Heart left ventricle (tissue), 16 donors: ENCODE data around the gene FOXJ3. TPM values are rescaled to one million over a fixed set of nuclear protein-coding genes. Genes with fewer than 3 reads are reported as not detected.
A peak's percentile ranks its signal among the peaks of the same experiment; 100 is the strongest.

Source experiments
- ATAC-seq, 4 donors: fragments of 200-7000 bp; cut with Tn5 transposase; one replicate each; pipeline ENCODE4 v1.9.1; 2020 to 2022; ENCODE audit warnings: moderate library complexity in 4 of 4, mild to moderate bottlenecking in 3 of 4, moderate number of reproducible peaks in 1 of 4
- DNase-seq, 5 donors: peaks; one replicate each; pipeline ENCODE4 v3.0.0-alpha.2; 2020
- H3K27ac ChIP-seq, 12 donors: fragments of 200-600 bp; sonication (generic) in 4 of 12; one replicate each; pipeline versions ENCODE4 v1.5.0 to v1.8.0; 2016 to 2022; ENCODE audit warnings: mild to moderate bottlenecking in 2 of 12
- H3K27me3 ChIP-seq, 9 donors: fragments of 200-600 bp; sonication (generic) in 2 of 9; one replicate each; pipeline versions ENCODE4 v1.5.1 to v1.8.0; 2016 to 2022; ENCODE audit warnings: mild to moderate bottlenecking in 3 of 9
- H3K36me3 ChIP-seq, 9 donors: fragments of 200-600 bp; sonication (generic) in 2 of 9; one replicate each; pipeline versions ENCODE4 v1.5.0 to v1.8.0; 2018 to 2022; ENCODE audit warnings: mild to moderate bottlenecking in 2 of 9
- H3K4me1 ChIP-seq, 12 donors: fragments of 200-600 bp; sonication (generic) in 4 of 12; one replicate each; pipeline versions ENCODE4 v1.5.0 to v1.8.0; 2016 to 2022; ENCODE audit warnings: mild to moderate bottlenecking in 3 of 12
- H3K4me3 ChIP-seq, 12 donors: fragments of 200-600 bp; sonication (generic) in 4 of 12; one replicate each; pipeline versions ENCODE4 v1.5.0 to v1.8.0; 2017 to 2022; ENCODE audit warnings: mild to moderate bottlenecking in 9 of 12, moderate library complexity in 4 of 12
- H3K9me3 ChIP-seq, 12 donors: fragments of 200-600 bp; sonication (generic) in 4 of 12; one replicate each; pipeline versions ENCODE4 v1.5.0 to v1.8.0; 2016 to 2022; ENCODE audit warnings: mild to moderate bottlenecking in 1 of 12
- POLR2A ChIP-seq, 2 donors: fragments of 450-650 bp; IDR thresholded peaks; one replicate each; pipeline ENCODE4 v1.6.1; 2017; ENCODE audit warnings: antibody characterized with exemption in 2 of 2, mild to moderate bottlenecking in 2 of 2, moderate library complexity in 2 of 2
- WGBS, 4 donors: extraction: QIAGEN DNeasy Blood & Tissue Kit in 2 of 4; methylation state at CpG; one replicate each; pipeline versions ENCODE4 v1.1.5 to v1.1.7; 2013 to 2018; 5-methylcytosine and 5-hydroxymethylcytosine counted together
- intact Hi-C, 10 donors: fragments of 100-400 bp; cut with DNase I; formaldehyde crosslinking; loops; one replicate each; pipeline versions ENCODE4 v1.11.1 to v1.14.2; 2022
- polyA plus RNA-seq, 2 donors: library from polyadenylated mRNA; stranded (reverse); fragments of 200-250 nt; gene quantifications; one replicate each; pipeline ENCODE4 v1.2.3, GENCODE V29; 2013
- total RNA-seq, 9 donors: library from RNA; depleted of rRNA in 2 of 9; stranded (reverse); fragments of >200 nt in 2 of 9; fragmentation: NEBNext Ultra II Directional in 3 of 9; extraction: Animal tissue kit (Norgen Biotek cat#: 25700) in 3 of 9; gene quantifications; one replicate each; pipeline versions ENCODE4 v1.1.0 to v1.2.4, GENCODE V29; 2016 to 2023
- TF ChIP-seq, protein P1 (sequence below), 12 donors: fragments of 200-600 bp; sonication (generic) in 4 of 12; IDR thresholded peaks; one replicate each; pipeline versions ENCODE4 v1.5.0 to v1.8.0; 2018 to 2022; ENCODE audit warnings: antibody characterized with exemption in 12 of 12, mild to moderate bottlenecking in 5 of 12
- donor health status: ischemic (EF 13 %, LVEDD 7.1; RV severe dilation, severe dysfunction).
- donor health status: healthy with polysubstance abuse.
- donor health status: DM: no; HTN: yes; CAD: no.
- donor health status: DM: no; HTN: no; CAD: no.
- donor health status: ischemic (EF 25% LVEDD 6.9; RV normal size, moderate dysfunction).
- donor health status: ischemic (EF 25% LVEDD 5.7; RV mildly dilated, moderate dysfunction).
- donor health status: healthy.
- donor health status: DM: yes; HTN: yes; CAD: no.
- donor health status: ischemic (EF 35%, LVEDD 5.7; RV mildly dilated, moderate dysfunction).
- donor health status: nonischemic (EF 11% LVEDD 7.7; RV severe dilation, severe dysfunction).
- donor health status: DM: yes; HTN: yes; CAD: no.
- donor health status: PGD.
- donor health status: ischemic (EF 29% LVEDD 5.4; RV normal size, mild dysfunction).
- donor health status: nonischemic (EF 23%, LVEDD 6.1; RV moderate dilation, normal function).

Gene FOXJ3
- total and polyA plus RNA-seq, 11 donors, result 10.8 to 48.8 (median 36.4) TPM

- H3K4me3 ChIP-seq, result no peak overlapping the region
- WGBS, 4 donors, result 82 to 91% (median 89%) methylated on average over 5 of the region's 5 CpGs
- ATAC-seq (no peak), DNase-seq (no peak)
- H3K4me1 ChIP-seq, result peaks cover 0 to 24% (median 13%) of the 10 kb centered on the region in 12 donors
- H3K36me3 ChIP-seq, result no peaks in the 10 kb centered on the region
- H3K27ac ChIP-seq, result no peak overlapping the region
- peaks cover 0 to 17% (median 5%) of the 10 kb centered on the region in 12 donors for H3K9me3 ChIP-seq
- intact Hi-C loops, result no loop called here
- no peaks in the 10 kb centered on the region for H3K27me3 ChIP-seq
- TF ChIP-seq POLR2A (IDR thresholded peaks at IDR 0.05), result no peak
- TF ChIP-seq, protein P1, sequence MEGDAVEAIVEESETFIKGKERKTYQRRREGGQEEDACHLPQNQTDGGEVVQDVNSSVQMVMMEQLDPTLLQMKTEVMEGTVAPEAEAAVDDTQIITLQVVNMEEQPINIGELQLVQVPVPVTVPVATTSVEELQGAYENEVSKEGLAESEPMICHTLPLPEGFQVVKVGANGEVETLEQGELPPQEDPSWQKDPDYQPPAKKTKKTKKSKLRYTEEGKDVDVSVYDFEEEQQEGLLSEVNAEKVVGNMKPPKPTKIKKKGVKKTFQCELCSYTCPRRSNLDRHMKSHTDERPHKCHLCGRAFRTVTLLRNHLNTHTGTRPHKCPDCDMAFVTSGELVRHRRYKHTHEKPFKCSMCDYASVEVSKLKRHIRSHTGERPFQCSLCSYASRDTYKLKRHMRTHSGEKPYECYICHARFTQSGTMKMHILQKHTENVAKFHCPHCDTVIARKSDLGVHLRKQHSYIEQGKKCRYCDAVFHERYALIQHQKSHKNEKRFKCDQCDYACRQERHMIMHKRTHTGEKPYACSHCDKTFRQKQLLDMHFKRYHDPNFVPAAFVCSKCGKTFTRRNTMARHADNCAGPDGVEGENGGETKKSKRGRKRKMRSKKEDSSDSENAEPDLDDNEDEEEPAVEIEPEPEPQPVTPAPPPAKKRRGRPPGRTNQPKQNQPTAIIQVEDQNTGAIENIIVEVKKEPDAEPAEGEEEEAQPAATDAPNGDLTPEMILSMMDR (IDR thresholded peaks at IDR 0.05), result no peak
These were observed 172.9 kb downstream of the FOXJ3 start for GRCh38 chr1:42162181-42162580.

DNA sequence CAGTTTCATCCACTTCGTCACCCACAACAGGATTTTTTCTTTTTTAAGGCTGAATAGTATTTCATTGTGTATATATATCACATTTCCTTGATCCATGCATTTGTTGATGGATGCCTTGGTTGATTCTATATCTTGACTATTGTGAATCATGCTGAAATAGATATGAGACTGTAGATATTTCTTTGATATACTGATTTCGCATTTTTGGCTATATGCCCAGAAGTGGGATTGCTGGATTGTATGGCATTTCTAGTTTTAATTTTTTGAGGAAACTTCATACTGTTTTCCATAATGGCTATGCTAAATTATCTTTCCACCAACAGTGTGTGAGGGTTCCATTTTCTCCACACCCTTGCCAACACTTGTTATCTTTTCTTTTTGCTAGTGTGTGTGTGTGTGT lies 176.8 kb downstream of the FOXJ3 start:
- DNase-seq, result no peak
- no peak for ATAC-seq
- peaks cover 0 to 6% (median 0%) of the 10 kb centered on the region in 12 donors for H3K4me1 ChIP-seq
- TF ChIP-seq, protein P1 (IDR thresholded peaks at IDR 0.05), result no peak
- no peak for TF ChIP-seq POLR2A (IDR thresholded peaks at IDR 0.05)
- no peaks in the 10 kb centered on the region for H3K36me3 ChIP-seq
- H3K9me3 ChIP-seq, result peaks cover 0 to 17% (median 5%) of the 10 kb centered on the region in 12 donors
- no peak overlapping the region for H3K4me3 ChIP-seq
- 77 to 83% (median 79%) methylated on average over 2 of the region's 2 CpGs for WGBS, 4 donors
- no peak overlapping the region for H3K27ac ChIP-seq
- H3K27me3 ChIP-seq, result no peaks in the 10 kb centered on the region
- intact Hi-C loops, result no loop called here

DNA sequence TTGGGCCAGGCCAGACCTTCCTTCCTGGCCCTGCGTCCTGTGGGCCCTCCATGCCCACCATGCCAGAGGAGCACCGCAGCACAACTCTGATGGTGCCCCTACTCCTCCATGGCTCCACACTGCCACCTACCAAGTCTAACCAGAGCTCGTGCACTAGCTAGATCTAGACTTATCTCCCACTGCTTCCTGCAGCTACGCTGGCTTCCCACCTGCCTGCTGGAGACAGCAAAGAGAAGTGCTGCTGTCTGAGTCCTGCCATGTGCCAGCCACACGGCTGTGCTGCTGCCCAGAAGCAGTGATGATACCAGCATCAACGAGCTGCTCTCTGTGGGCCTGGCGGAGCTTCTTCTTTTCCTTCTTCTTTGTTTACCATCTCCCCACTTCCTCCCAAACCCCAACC lies 177.4 kb downstream of the FOXJ3 start:
- DNase-seq, result no peak
- Histone ChIP-seq H3K36me3 (no peaks in the 10 kb centered on the region), H3K27ac (no peak overlapping the region), H3K27me3 (no peaks in the 10 kb centered on the region), H3K9me3 (peaks cover 0 to 17% (median 5%) of the 10 kb centered on the region in 12 donors), H3K4me1 (peaks cover 0 to 5% (median 0%) of the 10 kb centered on the region in 12 donors), H3K4me3 (no peak overlapping the region)
- intact Hi-C loops, result no loop called here
- TF ChIP-seq, protein P1 (IDR thresholded peaks at IDR 0.05), result no peak
- no peak for TF ChIP-seq POLR2A (IDR thresholded peaks at IDR 0.05)
- ATAC-seq, result peak in 1 of 4 donors; percentile 19
- 61 to 68% (median 63%) methylated on average over 7 of the region's 7 CpGs for WGBS, 4 donors

DNA sequence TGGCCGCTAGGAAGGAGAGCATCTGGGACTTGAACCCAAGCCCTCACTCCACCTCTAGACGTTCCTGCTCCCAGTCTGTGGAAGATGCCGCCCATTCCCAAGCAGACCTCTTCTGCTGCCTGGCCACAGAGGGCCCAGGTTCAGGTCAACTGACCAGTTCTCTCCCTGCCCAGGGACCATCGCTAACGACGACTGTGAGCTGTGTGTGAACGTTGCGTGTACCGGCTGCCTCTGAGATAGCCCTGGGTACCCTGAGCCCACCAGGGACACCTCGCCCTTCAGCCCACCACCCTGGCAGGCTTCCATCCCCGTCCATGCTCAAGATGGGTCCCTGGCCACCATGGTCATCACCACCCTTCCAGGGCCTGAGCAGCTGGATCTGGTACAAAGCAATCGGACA lies 179.7 kb downstream of the FOXJ3 start:
- no peak overlapping the region for H3K4me3 ChIP-seq
- intact Hi-C loops, result no loop called here
- 85 to 91% (median 87%) methylated on average over 11 to 12 of the region's 12 CpGs for WGBS, 4 donors
- no peak overlapping the region for H3K27ac ChIP-seq
- peaks cover 0 to 11% (median 0%) of the 10 kb centered on the region in 12 donors for H3K4me1 ChIP-seq
- H3K36me3 ChIP-seq, result no peaks in the 10 kb centered on the region
- ATAC-seq (no peak), DNase-seq (no peak)
- no peak for TF ChIP-seq POLR2A (IDR thresholded peaks at IDR 0.05)
- TF ChIP-seq, protein P1 (IDR thresholded peaks at IDR 0.05), result no peak
- no peaks in the 10 kb centered on the region for H3K27me3 ChIP-seq
- H3K9me3 ChIP-seq, result peaks cover 0 to 7% (median under 1%) of the 10 kb centered on the region in 12 donors
